Activated naive CD8-positive, alpha-beta T cell treated with anti-CD3 and anti-CD28 coated beads for 36 hours (primary cell): Measurements from ENCODE around the gene ZNF805. TPM values are rescaled to one million over a fixed set of nuclear protein-coding genes. Genes with fewer than 3 reads are reported as not detected.
"Not testable (repeated sequence)": the region's sequence is repeated elsewhere in the genome, so short reads cannot be mapped to it uniquely, and the experiment has no call there.

Experiments used
- DNase-seq: peaks from one replicate; pipeline ENCODE4 v3.0.0; 2021
- H3K27ac Mint-ChIP-seq: one replicate; pipeline ENCODE4 v1.8.0; 2022; ENCODE audit warnings: mild to moderate bottlenecking, moderate library complexity, mixed read lengths
- H3K27me3 Mint-ChIP-seq: one replicate; pipeline ENCODE4 v1.8.0; 2022; ENCODE audit warnings: mild to moderate bottlenecking, mixed read lengths
- H3K36me3 Mint-ChIP-seq: one replicate; pipeline ENCODE4 v1.8.0; 2021; ENCODE audit warnings: mild to moderate bottlenecking, mixed read lengths
- H3K4me1 Mint-ChIP-seq: one replicate; pipeline ENCODE4 v1.8.0; 2021; ENCODE audit warnings: mixed read lengths
- H3K4me3 Mint-ChIP-seq: one replicate; pipeline ENCODE4 v1.8.0; 2022; ENCODE audit warnings: mild to moderate bottlenecking, moderate library complexity, mixed read lengths
- H3K9me3 Mint-ChIP-seq: one replicate; pipeline ENCODE4 v1.8.0; 2022; ENCODE audit warnings: mixed read lengths
- total RNA-seq, 2 experiments: library from RNA; stranded (reverse); gene quantifications; one replicate each; pipeline ENCODE4 v1.2.3, GENCODE V29; 2021

Gene ZNF805
- total RNA-seq, result 1 to 10 TPM; 9.7 TPM

DNA sequence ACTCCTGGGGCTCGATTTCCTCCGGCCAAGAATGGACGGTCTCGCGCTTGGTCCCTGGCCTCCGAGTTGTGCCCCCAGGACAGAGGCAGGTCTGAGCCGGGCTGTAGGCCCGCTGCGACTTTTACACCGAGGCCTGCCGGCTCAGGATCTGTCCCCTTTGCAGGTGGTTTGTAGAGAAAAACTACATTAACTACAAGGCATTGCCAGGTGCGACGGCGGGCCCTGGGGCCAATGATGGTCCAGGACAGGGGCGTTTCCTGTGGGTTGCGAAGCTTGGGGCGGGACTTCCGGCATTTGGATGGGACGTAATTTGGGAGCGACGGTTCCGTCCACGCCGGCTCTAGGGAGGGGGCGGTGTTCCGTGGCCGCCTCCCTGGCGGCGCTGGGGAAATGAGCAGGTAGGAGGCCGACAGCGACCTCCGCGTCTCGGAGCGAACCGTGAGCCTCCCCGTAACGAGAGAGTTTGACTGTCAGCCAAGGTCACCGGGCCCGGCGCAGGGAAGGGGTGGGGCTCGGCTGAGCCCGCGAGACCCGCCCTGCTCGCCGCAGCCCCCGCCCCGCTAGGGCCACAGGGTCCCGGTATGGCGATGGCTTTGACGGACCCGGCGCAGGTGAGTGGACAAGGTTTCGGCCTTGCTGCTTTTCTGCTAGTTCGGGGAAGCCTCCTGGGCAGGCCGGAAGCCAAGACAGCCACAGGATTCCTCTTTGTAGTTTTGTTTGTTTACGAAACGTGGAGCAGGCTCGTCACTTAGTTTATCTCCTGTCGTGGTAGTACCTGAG, at the start of gene ZNF805:
Gene ZNF805 (plus strand): TSS at position 322 of the 780 bp plus-strand sequence. CDS start 260 bp downstream, at position 582.
- Mint-ChIP-seq H3K27me3 (no peaks in the 10 kb centered on the region), H3K36me3 (peaks cover 20% of the 10 kb centered on the region), H3K9me3 (peaks cover 3% of the 10 kb centered on the region), H3K27ac (peak within 1 kb of the TSS; percentile 93), H3K4me3 (peak within 1 kb of the TSS; percentile 90), H3K4me1 (peaks cover 26% of the 10 kb centered on the region)
- peak; percentile 93 for DNase-seq

DNA sequence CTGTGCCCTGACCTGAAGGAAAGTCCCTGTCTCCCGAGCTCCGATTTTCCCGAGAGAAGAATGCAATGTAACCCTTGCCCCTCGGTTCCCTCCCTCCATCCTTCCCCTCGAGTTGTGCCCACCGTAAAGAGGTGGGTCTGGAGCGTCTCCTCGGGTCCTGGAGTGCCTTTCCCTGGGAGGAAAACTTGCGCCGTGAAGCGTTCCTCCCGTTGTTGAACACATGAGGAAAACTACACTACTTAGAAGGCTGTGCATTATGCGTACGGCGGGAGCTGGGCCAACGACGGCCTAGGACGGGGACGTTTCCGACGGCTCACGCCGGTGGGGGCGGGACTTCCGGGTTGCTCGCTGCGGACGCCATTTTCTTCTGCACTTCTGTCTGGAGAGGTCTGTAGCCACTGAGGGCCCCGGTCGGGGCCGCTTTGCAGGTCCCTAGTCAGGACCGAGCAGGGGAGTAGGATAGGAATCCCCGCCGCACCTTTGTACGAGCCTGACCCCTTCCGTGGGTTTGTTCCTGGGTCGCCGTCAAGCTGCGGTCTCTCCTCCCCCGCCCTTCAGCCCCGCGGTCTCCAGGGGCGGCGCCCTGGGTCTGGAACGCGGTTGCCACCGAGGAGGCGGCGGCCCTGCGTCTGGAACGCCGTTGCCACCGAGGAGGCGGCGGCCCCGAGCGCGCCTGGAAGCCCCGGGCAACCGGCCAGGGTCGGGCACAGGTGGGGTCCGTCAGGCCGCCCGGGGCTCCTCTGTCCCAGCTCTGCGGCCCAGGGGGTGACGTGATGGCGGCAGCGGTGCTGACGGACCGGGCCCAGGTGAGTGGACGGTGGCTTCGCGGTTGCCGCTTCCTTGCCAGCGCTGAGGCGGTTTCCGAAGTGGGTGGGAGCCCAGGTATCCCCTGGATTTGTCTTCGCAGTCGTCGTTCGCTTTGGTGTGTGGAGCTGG, 49.0 kb upstream of the ZNF805 start, which contains the start of gene ZNF264:
Gene ZNF264 (plus strand): TSS at position 360 of the 936 bp plus-strand sequence. CDS start 414 bp downstream, at position 774.
- DNase-seq, result peak; percentile 89
- peaks cover 26% of the 10 kb centered on the region for H3K4me1 Mint-ChIP-seq
- H3K4me3 Mint-ChIP-seq, result peak within 1 kb of the TSS; percentile 90
- H3K27me3 Mint-ChIP-seq, result peaks cover 6% of the 10 kb centered on the region
- peak within 1 kb of the TSS; percentile 94 for H3K27ac Mint-ChIP-seq
- peaks cover 75% of the 10 kb centered on the region for H3K36me3 Mint-ChIP-seq
- H3K9me3 Mint-ChIP-seq, result peaks cover 35% of the 10 kb centered on the region

DNA sequence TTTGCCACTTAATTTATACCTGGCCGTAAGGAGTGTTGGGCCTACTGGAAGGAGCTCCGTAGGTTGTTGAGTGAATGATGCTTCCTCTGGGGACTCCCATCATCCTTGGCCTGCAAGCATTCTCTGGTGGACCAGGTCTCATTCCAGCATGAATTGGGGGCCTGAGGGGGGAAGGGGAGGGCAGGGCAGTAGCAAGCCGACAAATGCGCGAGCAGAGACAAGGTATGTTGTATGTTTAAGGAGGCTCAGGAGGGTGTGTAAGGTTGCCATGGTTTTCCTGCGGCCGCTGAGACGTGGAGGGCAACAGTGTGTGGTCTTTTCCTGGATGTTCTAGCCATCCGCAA, 48.4 kb upstream of the ZNF805 start:
- Mint-ChIP-seq H3K27ac (peak overlapping the region; percentile 81), H3K27me3 (peaks cover 5% of the 10 kb centered on the region), H3K9me3 (peaks cover 35% of the 10 kb centered on the region), H3K4me3 (peak overlapping the region; percentile 90), H3K36me3 (peaks cover 82% of the 10 kb centered on the region), H3K4me1 (peaks cover 26% of the 10 kb centered on the region)
- DNase-seq, result peak; percentile 4

DNA sequence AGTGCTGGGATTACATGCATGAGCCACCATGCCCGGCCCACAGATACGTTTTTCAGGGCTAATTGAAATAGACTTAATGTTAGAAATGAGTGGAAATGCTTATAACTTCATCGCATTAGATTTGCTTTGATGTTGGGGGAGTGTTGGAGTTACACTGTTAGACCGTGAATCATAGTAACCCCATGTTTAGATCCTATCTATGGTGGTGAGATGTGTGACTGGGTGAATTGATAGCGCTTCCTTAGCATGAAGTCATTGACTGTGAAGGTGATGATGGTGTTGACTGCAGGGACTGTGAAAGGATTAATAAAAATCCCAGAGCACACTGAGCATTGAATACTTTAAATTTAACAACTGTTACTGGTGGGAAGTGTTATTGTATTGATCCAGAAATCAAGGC, 47.4 kb upstream of the ZNF805 start:
- H3K36me3 Mint-ChIP-seq, result peaks cover 85% of the 10 kb centered on the region
- H3K27me3 Mint-ChIP-seq, result no peaks in the 10 kb centered on the region
- peaks cover 26% of the 10 kb centered on the region for H3K4me1 Mint-ChIP-seq
- H3K4me3 Mint-ChIP-seq, result peak overlapping the region; percentile 90
- H3K9me3 Mint-ChIP-seq, result peaks cover 30% of the 10 kb centered on the region
- H3K27ac Mint-ChIP-seq, result peak overlapping the region; percentile 5
- no peak for DNase-seq

DNA sequence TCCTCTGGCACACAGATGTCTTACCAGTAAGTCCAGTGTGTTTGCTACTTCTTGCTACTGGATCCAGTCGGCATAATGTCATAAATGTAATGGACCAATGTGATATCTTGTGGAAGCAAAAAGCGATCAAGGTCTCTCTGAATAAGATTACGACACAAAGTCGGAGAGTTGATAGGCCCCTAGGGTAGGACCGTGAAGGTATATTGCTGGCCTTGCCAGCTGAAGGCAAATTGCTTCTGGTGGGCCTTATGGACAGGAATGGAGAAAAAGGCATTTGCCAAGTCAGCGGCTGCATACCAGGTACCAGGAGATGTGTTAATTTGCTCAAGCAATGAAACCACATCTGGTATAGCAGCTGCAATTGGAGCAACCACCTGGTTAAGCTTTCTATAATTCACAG, 42.6 kb upstream of the ZNF805 start:
- H3K36me3 Mint-ChIP-seq, result peaks cover 97% of the 10 kb centered on the region
- H3K27ac Mint-ChIP-seq, H3K27me3 Mint-ChIP-seq, DNase-seq, H3K4me3 Mint-ChIP-seq: not testable (repeated sequence)
- H3K4me1 Mint-ChIP-seq, result peaks cover 18% of the 10 kb centered on the region
- peaks cover 21% of the 10 kb centered on the region for H3K9me3 Mint-ChIP-seq

DNA sequence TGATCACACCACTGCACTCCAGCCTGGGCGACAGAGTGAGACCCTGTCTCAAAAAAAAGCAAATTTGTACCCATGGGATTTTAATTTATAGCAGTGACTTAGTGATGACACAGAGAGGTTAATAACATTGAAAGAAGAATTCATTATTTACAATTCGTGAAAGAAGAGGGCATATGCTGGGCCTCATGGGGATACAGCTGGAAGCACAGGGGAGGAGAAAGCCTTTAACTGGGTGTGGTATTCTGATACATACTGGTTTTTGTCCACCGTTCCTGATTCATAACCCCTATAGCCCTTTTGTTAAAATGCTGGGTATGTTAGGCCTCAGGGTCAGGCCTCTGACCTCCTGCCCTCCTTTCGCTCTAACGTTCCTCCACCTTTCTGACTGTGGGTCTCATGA, 38.3 kb upstream of the ZNF805 start:
- Mint-ChIP-seq H3K4me1 (peaks cover 8% of the 10 kb centered on the region), H3K36me3 (peaks cover 94% of the 10 kb centered on the region), H3K27me3 (no peaks in the 10 kb centered on the region), H3K27ac (no peak overlapping the region), H3K4me3 (no peak overlapping the region), H3K9me3 (peaks cover 25% of the 10 kb centered on the region)
- DNase-seq, result no peak

DNA sequence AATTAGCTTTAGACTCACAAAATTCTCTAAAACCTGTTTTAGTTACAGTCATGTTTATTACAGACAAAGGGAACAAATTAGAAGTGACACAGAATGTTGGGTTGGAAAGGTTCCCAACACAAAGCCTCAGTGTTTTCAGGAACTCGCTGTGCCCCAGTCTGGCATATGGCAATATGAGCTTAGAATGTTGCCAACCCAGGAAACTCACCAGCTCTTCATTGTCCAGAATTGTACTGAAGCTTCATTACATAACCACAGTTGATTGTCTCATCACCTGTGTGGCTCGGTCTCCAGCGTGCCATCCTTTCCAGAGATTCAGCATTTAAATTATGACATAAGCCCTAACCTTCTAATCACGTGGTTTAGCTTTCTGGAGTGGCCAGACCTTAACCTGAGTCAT, 30.1 kb upstream of the ZNF805 start:
- Mint-ChIP-seq H3K27me3 (no peaks in the 10 kb centered on the region), H3K9me3 (peaks cover 30% of the 10 kb centered on the region), H3K4me1 (no peaks in the 10 kb centered on the region), H3K36me3 (peaks cover 89% of the 10 kb centered on the region), H3K4me3 (no peak overlapping the region), H3K27ac (no peak overlapping the region)
- no peak for DNase-seq

DNA sequence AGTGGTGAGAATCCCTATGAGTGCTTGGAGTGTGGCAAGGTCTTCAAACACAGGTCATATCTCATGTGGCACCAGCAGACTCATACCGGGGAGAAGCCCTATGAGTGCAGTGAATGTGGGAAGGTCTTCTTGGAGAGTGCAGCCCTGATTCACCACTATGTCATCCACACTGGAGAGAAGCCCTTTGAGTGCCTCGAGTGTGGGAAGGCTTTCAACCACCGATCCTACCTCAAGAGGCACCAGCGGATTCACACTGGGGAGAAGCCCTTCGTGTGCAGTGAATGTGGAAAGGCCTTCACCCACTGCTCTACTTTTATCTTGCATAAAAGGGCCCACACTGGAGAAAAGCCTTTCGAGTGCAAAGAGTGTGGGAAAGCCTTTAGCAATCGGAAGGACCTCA, 28.3 kb upstream of the ZNF805 start:
- no peak for DNase-seq
- peaks cover 90% of the 10 kb centered on the region for H3K36me3 Mint-ChIP-seq
- H3K4me1 Mint-ChIP-seq, result no peaks in the 10 kb centered on the region
- no peak overlapping the region for H3K4me3 Mint-ChIP-seq
- H3K27ac Mint-ChIP-seq, result no peak overlapping the region
- H3K9me3 Mint-ChIP-seq, result peaks cover 37% of the 10 kb centered on the region
- H3K27me3 Mint-ChIP-seq, result no peaks in the 10 kb centered on the region

DNA sequence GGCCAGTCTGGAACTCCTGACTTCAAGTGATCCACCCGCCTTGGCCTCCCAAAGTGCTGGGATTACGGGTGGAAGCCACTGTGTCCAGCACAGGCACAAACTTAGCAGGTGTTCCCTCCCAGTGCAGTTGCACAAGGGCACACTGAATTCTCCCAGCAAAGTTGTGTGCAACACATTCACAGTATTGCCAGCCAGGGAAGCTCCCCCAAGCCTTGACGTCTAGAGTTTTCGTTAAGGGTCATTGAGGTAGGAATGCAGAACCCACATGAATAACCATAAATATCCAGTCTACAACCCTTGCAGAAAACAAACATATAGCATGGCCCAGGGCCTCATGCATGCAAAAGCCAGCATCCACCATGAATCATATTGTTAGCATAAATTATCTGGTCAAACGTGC, 12.9 kb upstream of the ZNF805 start:
- Mint-ChIP-seq H3K27me3 (no peaks in the 10 kb centered on the region), H3K36me3 (peaks cover 3% of the 10 kb centered on the region), H3K27ac (no peak overlapping the region), H3K9me3 (peaks cover 15% of the 10 kb centered on the region), H3K4me1 (no peaks in the 10 kb centered on the region), H3K4me3 (no peak overlapping the region)
- DNase-seq, result no peak

DNA sequence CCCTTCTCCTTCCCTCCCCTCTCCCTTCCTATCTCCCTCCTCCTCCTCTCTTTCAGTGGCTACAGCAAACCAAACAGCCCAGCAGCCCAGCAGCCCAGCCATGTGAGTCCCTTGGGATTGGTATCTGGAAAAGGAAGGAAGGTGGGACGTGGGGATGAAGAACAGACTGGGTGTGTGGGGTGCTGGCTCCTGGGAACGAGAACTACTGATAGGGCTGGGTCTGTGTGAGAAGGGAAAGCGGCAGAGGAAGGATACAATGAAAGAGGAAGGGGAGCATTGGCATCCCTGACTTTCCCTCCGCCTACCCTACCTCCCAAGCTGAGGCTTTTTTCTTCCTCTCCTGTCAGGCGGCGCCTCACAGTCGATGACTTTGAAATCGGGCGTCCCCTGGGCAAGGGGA, 8.7 kb upstream of the ZNF805 start:
- DNase-seq, result no peak
- no peaks in the 10 kb centered on the region for H3K27me3 Mint-ChIP-seq
- no peaks in the 10 kb centered on the region for H3K4me1 Mint-ChIP-seq
- no peaks in the 10 kb centered on the region for H3K36me3 Mint-ChIP-seq
- peaks cover 1% of the 10 kb centered on the region for H3K9me3 Mint-ChIP-seq
- no peak overlapping the region for H3K27ac Mint-ChIP-seq
- no peak overlapping the region for H3K4me3 Mint-ChIP-seq

DNA sequence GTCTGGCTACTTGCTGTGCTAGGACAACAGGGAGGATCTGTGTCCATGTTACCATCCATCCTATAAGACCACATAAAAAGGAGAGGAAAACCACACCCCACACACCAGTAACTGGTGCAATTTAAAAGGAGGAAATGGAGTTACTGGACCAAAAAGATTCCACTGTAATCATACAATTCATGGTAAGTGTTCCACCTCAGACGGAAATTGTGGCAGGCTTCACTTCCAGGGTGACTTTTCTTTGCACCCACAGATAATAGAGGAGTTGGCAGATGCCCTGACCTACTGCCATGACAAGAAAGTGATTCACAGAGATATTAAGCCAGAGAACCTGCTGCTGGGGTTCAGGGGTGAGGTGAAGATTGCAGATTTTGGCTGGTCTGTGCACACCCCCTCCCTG, 7.2 kb upstream of the ZNF805 start:
- Mint-ChIP-seq H3K4me1 (no peaks in the 10 kb centered on the region), H3K27ac (no peak overlapping the region), H3K9me3 (no peaks in the 10 kb centered on the region), H3K27me3 (no peaks in the 10 kb centered on the region), H3K4me3 (no peak overlapping the region), H3K36me3 (no peaks in the 10 kb centered on the region)
- no peak for DNase-seq

DNA sequence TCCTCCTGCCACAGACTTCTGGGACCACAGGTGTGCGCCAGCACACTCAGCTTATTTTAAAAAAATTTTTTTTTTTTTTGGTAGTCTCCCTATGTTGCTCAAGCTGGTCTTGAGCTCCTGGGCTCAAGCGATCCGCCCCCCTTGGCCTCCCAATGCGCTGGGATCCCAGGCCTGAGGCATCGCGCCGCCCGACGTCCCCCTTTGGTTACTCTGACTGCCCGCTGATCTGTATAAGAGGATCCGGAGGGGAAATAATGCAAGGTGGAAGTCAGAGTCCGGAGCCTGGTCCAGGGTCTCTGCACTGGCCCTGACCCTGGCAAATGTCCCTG, 486 bp upstream of the ZNF805 start:
- Mint-ChIP-seq H3K9me3 (peaks cover 3% of the 10 kb centered on the region), H3K27me3 (no peaks in the 10 kb centered on the region), H3K36me3 (peaks cover 16% of the 10 kb centered on the region), H3K4me1 (peaks cover 26% of the 10 kb centered on the region), H3K4me3 (peak overlapping the region; percentile 90), H3K27ac (peak overlapping the region; percentile 93)
- no peak for DNase-seq

DNA sequence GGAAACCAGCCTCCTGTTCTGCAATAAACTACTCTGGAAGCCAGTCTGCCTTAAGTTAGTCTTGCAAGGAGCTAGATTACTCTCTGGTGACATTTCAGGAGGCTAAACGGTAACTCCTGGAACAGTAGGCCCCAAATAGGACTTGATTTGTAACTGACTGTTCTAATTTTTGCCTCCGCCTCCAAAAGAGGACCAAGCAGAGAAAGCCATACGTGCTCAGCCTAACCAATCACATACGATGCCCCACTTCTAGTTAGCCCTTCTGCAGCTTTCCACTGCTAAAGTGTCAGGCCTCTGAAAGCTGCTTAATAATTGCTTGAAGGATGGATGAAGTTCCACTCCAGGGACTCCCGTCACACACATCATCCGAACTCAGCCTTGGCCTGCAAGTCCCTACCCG, 744 bp downstream of the ZNF805 start:
- peak overlapping the region; percentile 90 for H3K4me3 Mint-ChIP-seq
- peaks cover 3% of the 10 kb centered on the region for H3K9me3 Mint-ChIP-seq
- no peak for DNase-seq
- H3K27me3 Mint-ChIP-seq, result no peaks in the 10 kb centered on the region
- H3K36me3 Mint-ChIP-seq, result peaks cover 21% of the 10 kb centered on the region
- peak overlapping the region; percentile 93 for H3K27ac Mint-ChIP-seq
- H3K4me1 Mint-ChIP-seq, result peaks cover 26% of the 10 kb centered on the region

DNA sequence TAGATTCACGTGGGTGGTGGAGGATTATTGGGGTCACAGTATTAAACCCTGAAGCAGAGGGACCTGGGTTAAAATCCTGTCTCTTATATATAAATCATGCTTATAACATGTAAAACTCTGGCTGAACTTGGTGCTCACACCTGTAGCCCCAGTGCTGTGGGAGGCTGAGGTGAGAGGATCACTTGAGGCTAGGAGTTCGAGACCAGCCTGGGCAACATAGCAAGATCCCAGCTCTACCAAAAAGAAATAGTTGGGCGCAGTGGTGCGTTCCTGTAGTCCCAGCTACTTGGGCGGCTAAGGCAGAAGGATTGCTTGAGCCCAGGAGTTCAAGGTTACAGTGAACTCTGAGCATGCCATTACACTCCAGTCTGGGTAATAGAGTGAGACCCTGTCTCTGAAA, 2.4 kb downstream of the ZNF805 start:
- Mint-ChIP-seq H3K4me1 (peaks cover 26% of the 10 kb centered on the region), H3K4me3 (no peak overlapping the region), H3K36me3 (peaks cover 37% of the 10 kb centered on the region), H3K27ac (no peak overlapping the region), H3K27me3 (no peaks in the 10 kb centered on the region), H3K9me3 (peaks cover 3% of the 10 kb centered on the region)
- no peak for DNase-seq

DNA sequence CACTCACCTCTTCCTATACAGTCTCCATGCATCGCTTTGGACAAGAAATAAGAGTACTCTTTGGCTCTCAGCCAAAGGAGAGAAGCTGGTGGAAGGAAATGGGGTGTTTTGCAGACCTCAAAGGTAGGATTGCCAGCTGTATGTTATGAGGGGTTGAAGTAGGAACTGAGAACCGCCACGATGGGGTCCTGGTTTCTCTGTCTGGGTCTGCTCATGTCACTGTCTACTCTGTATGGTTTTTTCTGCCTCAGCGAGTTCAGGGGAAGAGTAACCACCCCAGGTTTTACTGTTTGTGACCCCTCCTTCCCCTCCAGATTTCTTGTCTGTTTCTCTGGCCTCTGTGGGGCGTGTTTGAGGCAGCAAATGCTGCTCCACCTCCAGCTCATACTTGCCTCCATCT, 4.1 kb downstream of the ZNF805 start:
- peaks cover 26% of the 10 kb centered on the region for H3K4me1 Mint-ChIP-seq
- no peak overlapping the region for H3K4me3 Mint-ChIP-seq
- no peak overlapping the region for H3K27ac Mint-ChIP-seq
- peaks cover 51% of the 10 kb centered on the region for H3K36me3 Mint-ChIP-seq
- peaks cover 3% of the 10 kb centered on the region for H3K9me3 Mint-ChIP-seq
- H3K27me3 Mint-ChIP-seq, result no peaks in the 10 kb centered on the region
- DNase-seq, result no peak
